Hypothalamus (tissue), 51 donors: ENCODE results near the gene PPP1R14B.

Source experiments
- DNase-seq, 51 donors: peaks; one replicate each; lab custom pipeline; 2025; lab: John Stamatoyannopoulos, UW

PPP1R14B gene

GRCh38 chr11:64246871-64247728 is at the start of gene PPP1R14B:
Gene PPP1R14B, minus strand, starts transcription at chr11:64246943. Its CDS starts 270 bp downstream, at chr11:64246673.
- peak in 49 of 51 donors; percentile 40 to 91 (median 77) for DNase-seq

- DNase-seq, result no peak
These were observed 49.5 kb upstream of the PPP1R14B start for GRCh38 chr11:64296236-64296635.

GRCh38 chr11:64295760-64296159 is 49.0 kb upstream of the PPP1R14B start:
- DNase-seq, result no peak

GRCh38 chr11:64294774-64295173 is 48.0 kb upstream of the PPP1R14B start:
- DNase-seq, result no peak

GRCh38 chr11:64292460-64293254 is 45.9 kb upstream of the PPP1R14B start:
- DNase-seq, result peak in 1 of 51 donors; percentile 26

GRCh38 chr11:64291752-64292459 is 45.2 kb upstream of the PPP1R14B start:
- peak in 5 of 51 donors; percentile 12 to 48 (median 39) for DNase-seq

- DNase-seq, result no peak
These were observed 44.6 kb upstream of the PPP1R14B start, which contains the start of gene KCNK4 for GRCh38 chr11:64291262-64291751. Gene KCNK4, plus strand, starts transcription at chr11:64291302. Its CDS starts 1,717 bp downstream, at chr11:64293019.

- DNase-seq, result no peak
These were observed 43.9 kb upstream of the PPP1R14B start for GRCh38 chr11:64290352-64291261.

- no peak for DNase-seq
These were observed 42.3 kb upstream of the PPP1R14B start for GRCh38 chr11:64289002-64289564.

- no peak for DNase-seq
These were observed 41.6 kb upstream of the PPP1R14B start for GRCh38 chr11:64288353-64288750.

- no peak for DNase-seq
These were observed 41.1 kb upstream of the PPP1R14B start for GRCh38 chr11:64287676-64288352.

- no peak for DNase-seq
These were observed 40.0 kb upstream of the PPP1R14B start for GRCh38 chr11:64286801-64287159.

- DNase-seq, result no peak
These were observed 39.4 kb upstream of the PPP1R14B start for GRCh38 chr11:64285885-64286800.

- peak; percentile 44 to 98 (median 86) for DNase-seq
These were observed 38.5 kb upstream of the PPP1R14B start, which contains the start of gene GPR137 for GRCh38 chr11:64284962-64285884. Gene GPR137, plus strand, starts transcription at chr11:64285848. Its CDS starts 677 bp downstream, at chr11:64286525.

GRCh38 chr11:64284048-64284961 is 37.6 kb upstream of the PPP1R14B start, which contains the start of gene BAD:
Gene BAD, minus strand, starts transcription at chr11:64284665. Its CDS starts 297 bp downstream, at chr11:64284368.
- peak; percentile 59 to 99 (median 94) for DNase-seq
